HUES6 (cell line): ENCODE data around the gene PTPN18.
A peak's percentile ranks its signal among the peaks of the same experiment; 100 is the strongest.

Source experiments
- H3K27ac ChIP-seq: 2 replicates; pipeline ENCODE4 v1.7.0; 2013; ENCODE audit warnings: low read depth, mild to moderate bottlenecking, low read length, inconsistent platforms
- H3K27me3 ChIP-seq: 2 replicates; pipeline ENCODE4 v1.6.1; 2013; ENCODE audit warnings: low read length; ENCODE audit not compliant: control insufficient read depth, insufficient read depth
- H3K36me3 ChIP-seq: 2 replicates; pipeline ENCODE4 v1.6.1; 2013; ENCODE audit warnings: low read length; ENCODE audit not compliant: control insufficient read depth, insufficient read depth
- H3K4me1 ChIP-seq: 2 replicates; pipeline ENCODE4 v1.6.1; 2013; ENCODE audit warnings: low read length; ENCODE audit not compliant: control insufficient read depth, insufficient read depth
- H3K4me3 ChIP-seq: 2 replicates; pipeline ENCODE4 v1.5.1; 2013; ENCODE audit warnings: low read depth, low read length
- H3K9ac ChIP-seq: one replicate; pipeline ENCODE4 v1.6.1; 2013; ENCODE audit warnings: mild to moderate bottlenecking, low read length
- H3K9me3 ChIP-seq: 2 replicates; pipeline ENCODE4 v1.6.1; 2013; ENCODE audit warnings: low read depth, low read length; ENCODE audit not compliant: control insufficient read depth, insufficient read depth

PTPN18 gene

GRCh38 chr2:130365963-130366362 is 10.1 kb downstream of the PTPN18 start:
- Histone ChIP-seq H3K36me3 (peaks cover 4% of the 10 kb centered on the region; the same call in 1 of the 2 replicates), H3K27ac (no peak overlapping the region), H3K9ac (no peak overlapping the region), H3K4me1 (peaks cover 14% of the 10 kb centered on the region; the same call in 1 of the 2 replicates), H3K4me3 (no peak overlapping the region), H3K27me3 (no peaks in the 10 kb centered on the region), H3K9me3 (0 out of 2 replicates have a peak, but pooled peaks cover 2% of the 10 kb centered on the region)

GRCh38 chr2:130366720-130367119 is 10.9 kb downstream of the PTPN18 start:
- no peak overlapping the region for H3K27ac ChIP-seq
- H3K9ac ChIP-seq = no peak overlapping the region
- no peaks in the 10 kb centered on the region for H3K27me3 ChIP-seq
- H3K9me3 ChIP-seq = 0 out of 2 replicates have a peak, but pooled peaks cover 2% of the 10 kb centered on the region
- H3K36me3 ChIP-seq = peaks cover 4% of the 10 kb centered on the region; the same call in 1 of the 2 replicates
- peaks cover 14% of the 10 kb centered on the region for H3K4me1 ChIP-seq
- H3K4me3 ChIP-seq = no peak overlapping the region

GRCh38 chr2:130368786-130369185 is 12.9 kb downstream of the PTPN18 start:
- Histone ChIP-seq H3K27ac (no peak overlapping the region), H3K9ac (no peak overlapping the region), H3K36me3 (peaks cover 4% of the 10 kb centered on the region; the same call in 1 of the 2 replicates), H3K4me3 (no peak overlapping the region), H3K4me1 (peaks cover 17% of the 10 kb centered on the region), H3K27me3 (no peaks in the 10 kb centered on the region), H3K9me3 (0 out of 2 replicates have a peak, but pooled peaks cover 2% of the 10 kb centered on the region)

- Histone ChIP-seq H3K9me3 (0 out of 2 replicates have a peak, but pooled peaks cover 2% of the 10 kb centered on the region), H3K4me3 (no peak overlapping the region), H3K27me3 (no peaks in the 10 kb centered on the region), H3K27ac (no peak overlapping the region), H3K4me1 (peaks cover 17% of the 10 kb centered on the region), H3K36me3 (peaks cover 4% of the 10 kb centered on the region; the same call in 1 of the 2 replicates), H3K9ac (no peak overlapping the region)
Measured at GRCh38 chr2:130369311-130369964, 13.6 kb downstream of the PTPN18 start.

- no peak overlapping the region for H3K4me3 ChIP-seq
- no peak overlapping the region for H3K9ac ChIP-seq
- peaks cover 17% of the 10 kb centered on the region for H3K4me1 ChIP-seq
- no peak overlapping the region for H3K27ac ChIP-seq
- no peaks in the 10 kb centered on the region for H3K27me3 ChIP-seq
- peaks cover 4% of the 10 kb centered on the region; the same call in 1 of the 2 replicates for H3K36me3 ChIP-seq
- 0 out of 2 replicates have a peak, but pooled peaks cover 2% of the 10 kb centered on the region for H3K9me3 ChIP-seq
Measured at GRCh38 chr2:130369965-130370341, 14.1 kb downstream of the PTPN18 start.

GRCh38 chr2:130370490-130370889 is 14.6 kb downstream of the PTPN18 start:
- no peak overlapping the region for H3K27ac ChIP-seq
- H3K27me3 ChIP-seq = no peaks in the 10 kb centered on the region
- H3K9me3 ChIP-seq = 0 out of 2 replicates have a peak, but pooled peaks cover 2% of the 10 kb centered on the region
- peaks cover 17% of the 10 kb centered on the region for H3K4me1 ChIP-seq
- peaks cover 4% of the 10 kb centered on the region; the same call in 1 of the 2 replicates for H3K36me3 ChIP-seq
- H3K4me3 ChIP-seq = no peak overlapping the region
- H3K9ac ChIP-seq = no peak overlapping the region

GRCh38 chr2:130371723-130372054 is 15.8 kb downstream of the PTPN18 start:
- peaks cover 17% of the 10 kb centered on the region for H3K4me1 ChIP-seq
- peaks cover 4% of the 10 kb centered on the region; the same call in 1 of the 2 replicates for H3K36me3 ChIP-seq
- peak overlapping the region; percentile 74 for H3K9ac ChIP-seq
- no peak overlapping the region for H3K27ac ChIP-seq
- peak overlapping the region; percentile 96 for H3K4me3 ChIP-seq
- no peaks in the 10 kb centered on the region for H3K27me3 ChIP-seq
- H3K9me3 ChIP-seq = 0 out of 2 replicates have a peak, but pooled peaks cover 2% of the 10 kb centered on the region

- peak overlapping the region; percentile 72 for H3K27ac ChIP-seq
- peak overlapping the region; percentile 96 for H3K4me3 ChIP-seq
- H3K4me1 ChIP-seq = peaks cover 17% of the 10 kb centered on the region
- H3K9me3 ChIP-seq = no peaks in the 10 kb centered on the region
- H3K36me3 ChIP-seq = peaks cover 4% of the 10 kb centered on the region; the same call in 1 of the 2 replicates
- H3K27me3 ChIP-seq = no peaks in the 10 kb centered on the region
- peak overlapping the region; percentile 74 for H3K9ac ChIP-seq
Measured at GRCh38 chr2:130372055-130372832, 16.4 kb downstream of the PTPN18 start.

GRCh38 chr2:130372833-130373807 is 17.3 kb downstream of the PTPN18 start:
- H3K36me3 ChIP-seq = peaks cover 4% of the 10 kb centered on the region; the same call in 1 of the 2 replicates
- peak overlapping the region; percentile 96 for H3K4me3 ChIP-seq
- no peaks in the 10 kb centered on the region for H3K27me3 ChIP-seq
- H3K27ac ChIP-seq = peak overlapping the region; percentile 72
- H3K9ac ChIP-seq = peak overlapping the region; percentile 74
- H3K4me1 ChIP-seq = peaks cover 17% of the 10 kb centered on the region
- H3K9me3 ChIP-seq = no peaks in the 10 kb centered on the region

- no peaks in the 10 kb centered on the region for H3K27me3 ChIP-seq
- no peak overlapping the region for H3K4me3 ChIP-seq
- no peaks in the 10 kb centered on the region for H3K9me3 ChIP-seq
- H3K4me1 ChIP-seq = peaks cover 13% of the 10 kb centered on the region
- H3K9ac ChIP-seq = no peak overlapping the region
- H3K36me3 ChIP-seq = peaks cover 4% of the 10 kb centered on the region; the same call in 1 of the 2 replicates
- no peak overlapping the region for H3K27ac ChIP-seq
Measured at GRCh38 chr2:130373808-130374365, 18.0 kb downstream of the PTPN18 start.
